IPS-18c (cell line): Measurements from ENCODE around the gene EMILIN1.

Experiments used
- H3K4me3 ChIP-seq: 2 replicates; pipeline ENCODE4 v1.7.0; 2013; ENCODE audit warnings: low read depth, mild to moderate bottlenecking, low read length, moderate library complexity; ENCODE audit not compliant: insufficient read depth
- H3K9me3 ChIP-seq: one replicate; pipeline ENCODE4 v1.6.1; 2013; ENCODE audit warnings: mild to moderate bottlenecking, low read length, moderate library complexity; ENCODE audit not compliant: control insufficient read depth, insufficient read depth

Gene EMILIN1

GRCh38 chr2:27085673-27086089, 7.3 kb downstream of the EMILIN1 start:
- H3K4me3 ChIP-seq: peak overlapping the region; percentile 69

GRCh38 chr2:27086090-27086723, 7.8 kb downstream of the EMILIN1 start:
- Histone ChIP-seq H3K9me3 (no peaks in the 10 kb centered on the region), H3K4me3 (peak overlapping the region; percentile 75)

More at GRCh38 chr2:27085673-27086089, 7.3 kb downstream of the EMILIN1 start:
- H3K9me3 ChIP-seq: no peaks in the 10 kb centered on the region

- H3K9me3 ChIP-seq: no peaks in the 10 kb centered on the region
Measured at GRCh38 chr2:27086724-27087593, 8.5 kb downstream of the EMILIN1 start, which contains the start of gene KHK. TSS of gene KHK (plus strand) at chr2:27086772. CDS start at chr2:27087260, 488 bp downstream.

GRCh38 chr2:27087823-27088410, 9.5 kb downstream of the EMILIN1 start:
- H3K9me3 ChIP-seq: no peaks in the 10 kb centered on the region

More at GRCh38 chr2:27086724-27087593, 8.5 kb downstream of the EMILIN1 start, which contains the start of gene KHK:
- H3K4me3 ChIP-seq: peak within 1 kb of the TSS; percentile 75

GRCh38 chr2:27088634-27089033, 10.2 kb downstream of the EMILIN1 start:
- no peaks in the 10 kb centered on the region for H3K9me3 ChIP-seq
- no peak overlapping the region for H3K4me3 ChIP-seq

More at GRCh38 chr2:27087823-27088410, 9.5 kb downstream of the EMILIN1 start:
- no peak overlapping the region for H3K4me3 ChIP-seq

- Histone ChIP-seq H3K9me3 (no peaks in the 10 kb centered on the region), H3K4me3 (no peak overlapping the region)
Measured at GRCh38 chr2:27089111-27089954, 10.9 kb downstream of the EMILIN1 start.

- Histone ChIP-seq H3K9me3 (no peaks in the 10 kb centered on the region), H3K4me3 (no peak overlapping the region)
Measured at GRCh38 chr2:27091746-27092695, 13.6 kb downstream of the EMILIN1 start.

- H3K4me3 ChIP-seq: no peak overlapping the region
- no peaks in the 10 kb centered on the region for H3K9me3 ChIP-seq
Measured at GRCh38 chr2:27092696-27093429, 14.4 kb downstream of the EMILIN1 start.

- Histone ChIP-seq H3K9me3 (no peaks in the 10 kb centered on the region), H3K4me3 (no peak overlapping the region)
Measured at GRCh38 chr2:27093430-27094352, 15.3 kb downstream of the EMILIN1 start.

- Histone ChIP-seq H3K4me3 (no peak overlapping the region), H3K9me3 (no peaks in the 10 kb centered on the region)
Measured at GRCh38 chr2:27094353-27094984, 16.1 kb downstream of the EMILIN1 start.

GRCh38 chr2:27095427-27095744, 17.0 kb downstream of the EMILIN1 start:
- H3K4me3 ChIP-seq: no peak overlapping the region
- H3K9me3 ChIP-seq: no peaks in the 10 kb centered on the region

GRCh38 chr2:27095745-27096651, 17.6 kb downstream of the EMILIN1 start:
- no peaks in the 10 kb centered on the region for H3K9me3 ChIP-seq
- peak overlapping the region; percentile 44 for H3K4me3 ChIP-seq

GRCh38 chr2:27096748-27097297, 18.4 kb downstream of the EMILIN1 start:
- Histone ChIP-seq H3K4me3 (no peak overlapping the region), H3K9me3 (no peaks in the 10 kb centered on the region)
